ENCODE results near the gene CNPY1.

DNA sequence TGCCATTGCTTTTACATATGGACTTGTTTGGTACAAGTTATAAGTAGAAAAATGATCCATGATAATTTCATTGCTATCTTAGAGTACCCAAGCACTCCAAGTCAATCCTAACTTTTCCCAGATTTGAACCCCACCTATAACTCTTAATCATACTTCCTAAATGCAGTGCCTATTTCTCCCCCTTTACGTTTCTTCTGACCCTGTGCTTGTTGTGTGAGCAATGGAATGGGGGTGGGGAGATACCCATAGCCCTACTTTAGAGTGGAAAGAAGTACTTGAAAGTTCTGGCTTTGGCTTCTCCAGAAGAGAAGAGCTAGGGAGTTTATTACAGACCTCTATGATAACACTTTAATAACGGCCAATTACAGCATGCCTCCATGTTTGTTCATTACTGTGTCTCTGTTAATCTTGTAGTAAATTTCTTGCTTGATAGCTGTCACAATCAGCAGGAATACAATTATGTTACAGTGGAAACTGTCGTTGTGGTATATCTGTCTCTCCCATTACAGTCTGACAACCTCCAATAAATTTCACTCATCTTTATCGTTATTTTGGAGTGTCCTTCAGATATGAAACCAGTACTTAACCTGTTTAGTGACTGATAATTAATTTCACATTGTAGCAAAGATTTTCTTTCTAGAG, 34.0 kb downstream of the CNPY1 start:
- TF ChIP-seq, protein P1, sequence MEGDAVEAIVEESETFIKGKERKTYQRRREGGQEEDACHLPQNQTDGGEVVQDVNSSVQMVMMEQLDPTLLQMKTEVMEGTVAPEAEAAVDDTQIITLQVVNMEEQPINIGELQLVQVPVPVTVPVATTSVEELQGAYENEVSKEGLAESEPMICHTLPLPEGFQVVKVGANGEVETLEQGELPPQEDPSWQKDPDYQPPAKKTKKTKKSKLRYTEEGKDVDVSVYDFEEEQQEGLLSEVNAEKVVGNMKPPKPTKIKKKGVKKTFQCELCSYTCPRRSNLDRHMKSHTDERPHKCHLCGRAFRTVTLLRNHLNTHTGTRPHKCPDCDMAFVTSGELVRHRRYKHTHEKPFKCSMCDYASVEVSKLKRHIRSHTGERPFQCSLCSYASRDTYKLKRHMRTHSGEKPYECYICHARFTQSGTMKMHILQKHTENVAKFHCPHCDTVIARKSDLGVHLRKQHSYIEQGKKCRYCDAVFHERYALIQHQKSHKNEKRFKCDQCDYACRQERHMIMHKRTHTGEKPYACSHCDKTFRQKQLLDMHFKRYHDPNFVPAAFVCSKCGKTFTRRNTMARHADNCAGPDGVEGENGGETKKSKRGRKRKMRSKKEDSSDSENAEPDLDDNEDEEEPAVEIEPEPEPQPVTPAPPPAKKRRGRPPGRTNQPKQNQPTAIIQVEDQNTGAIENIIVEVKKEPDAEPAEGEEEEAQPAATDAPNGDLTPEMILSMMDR (IDR thresholded peaks at IDR 0.05; ENCODE audit: low read depth, low read length, missing input control) = no peak
- TF ChIP-seq, protein P2, sequence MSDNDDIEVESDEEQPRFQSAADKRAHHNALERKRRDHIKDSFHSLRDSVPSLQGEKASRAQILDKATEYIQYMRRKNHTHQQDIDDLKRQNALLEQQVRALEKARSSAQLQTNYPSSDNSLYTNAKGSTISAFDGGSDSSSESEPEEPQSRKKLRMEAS (IDR thresholded peaks at IDR 0.05) = no peak
- no peak for TF ChIP-seq JUND (IDR thresholded peaks at IDR 0.05)
